ENCODE results near the gene CTXND2. TPM values are rescaled to one million over a fixed set of nuclear protein-coding genes. Genes with fewer than 3 reads are reported as not detected.
"Not testable (repeated sequence)": the region's sequence is repeated elsewhere in the genome, so short reads cannot be mapped to it uniquely, and the experiment has no call there.

Gene CTXND2
- not detected for polyA plus RNA-seq (ENCODE audit: insufficient read length)

DNA sequence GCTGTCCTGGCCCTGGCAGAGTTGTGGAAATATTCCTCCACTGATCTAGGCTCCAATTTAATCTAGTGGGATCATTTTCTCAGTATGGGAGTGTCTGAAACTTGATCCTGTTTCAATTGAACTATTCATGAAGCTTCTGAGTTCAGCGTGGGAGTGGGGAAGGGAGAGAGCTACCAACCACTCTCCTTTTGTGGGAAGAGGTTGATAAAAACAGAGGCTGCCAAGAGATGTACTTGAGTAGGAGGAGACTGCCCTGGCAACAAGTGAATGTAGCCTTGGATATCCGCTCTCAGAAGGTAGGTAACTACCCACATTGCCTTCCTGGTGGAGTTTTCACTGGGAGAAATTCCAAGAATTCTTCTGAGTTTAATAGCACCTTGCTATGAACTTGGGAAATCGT, at the start of gene CTXND2:
Gene CTXND2 (plus strand): TSS at position 119 of the 400 bp plus-strand sequence. CDS start 25,179 bp downstream, outside the sequence.
- DNase-seq (ENCODE audit: low read depth), result no peak

DNA sequence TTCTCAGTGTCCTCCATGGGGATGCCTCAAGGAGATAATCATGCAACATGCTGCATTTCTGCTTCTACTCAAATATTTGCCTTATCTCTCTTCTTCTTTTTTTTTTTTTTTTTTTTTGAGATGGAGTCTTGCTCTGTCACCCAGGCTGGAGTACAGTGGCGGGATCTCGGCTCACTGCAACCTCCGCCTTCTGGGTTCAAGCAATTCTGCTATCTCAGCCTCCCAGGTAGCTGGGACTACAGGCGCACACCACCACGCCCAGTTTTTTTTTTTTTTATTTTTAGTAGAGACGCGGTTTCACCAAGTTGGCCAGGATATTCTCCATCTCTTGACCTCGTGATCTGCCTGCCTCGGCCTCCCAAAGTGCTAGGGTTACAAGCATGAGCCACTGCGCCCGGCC, 46.1 kb upstream of the CTXND2 start:
- DNase-seq (ENCODE audit: low read depth), result not testable (repeated sequence)

DNA sequence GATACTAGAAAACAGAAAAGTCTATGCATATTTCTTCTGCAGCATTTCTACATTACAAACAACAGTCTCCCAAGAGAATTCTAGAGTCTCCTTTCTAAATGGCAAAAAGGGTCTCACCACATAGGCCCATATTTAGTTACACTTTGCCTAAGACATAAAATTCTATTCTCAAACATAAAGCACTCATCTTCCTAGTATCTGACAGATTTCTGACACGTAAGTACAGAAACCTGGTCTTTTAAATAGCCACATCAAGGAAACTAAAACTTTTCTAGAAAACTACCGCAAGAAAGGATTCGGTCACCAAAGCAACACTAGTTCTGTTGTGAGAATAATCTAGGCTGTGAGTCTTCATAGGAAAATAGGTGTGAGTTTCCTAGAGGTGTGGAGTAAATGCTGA, 45.3 kb upstream of the CTXND2 start:
- DNase-seq (ENCODE audit: low read depth), result no peak

DNA sequence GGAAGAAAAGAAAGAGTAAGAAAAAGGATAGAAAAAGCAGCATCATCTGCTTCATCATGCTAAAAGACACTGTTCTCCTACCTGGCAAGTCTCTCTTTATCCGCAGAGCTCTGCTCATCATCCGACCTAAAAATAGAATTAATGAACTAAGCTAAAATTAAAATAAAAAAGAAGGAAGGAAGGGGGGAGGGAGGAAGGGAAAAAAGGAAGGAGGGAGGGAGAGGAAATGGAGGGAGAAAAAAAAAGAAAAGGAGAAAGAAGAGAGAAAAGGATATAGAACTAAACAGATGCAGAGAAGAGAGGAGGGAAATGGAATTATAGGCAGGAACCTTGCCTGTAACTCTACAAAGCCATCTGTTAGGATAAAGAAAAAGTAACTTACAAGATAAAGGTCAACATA, 44.6 kb upstream of the CTXND2 start:
- no peak for DNase-seq (ENCODE audit: low read depth)

DNA sequence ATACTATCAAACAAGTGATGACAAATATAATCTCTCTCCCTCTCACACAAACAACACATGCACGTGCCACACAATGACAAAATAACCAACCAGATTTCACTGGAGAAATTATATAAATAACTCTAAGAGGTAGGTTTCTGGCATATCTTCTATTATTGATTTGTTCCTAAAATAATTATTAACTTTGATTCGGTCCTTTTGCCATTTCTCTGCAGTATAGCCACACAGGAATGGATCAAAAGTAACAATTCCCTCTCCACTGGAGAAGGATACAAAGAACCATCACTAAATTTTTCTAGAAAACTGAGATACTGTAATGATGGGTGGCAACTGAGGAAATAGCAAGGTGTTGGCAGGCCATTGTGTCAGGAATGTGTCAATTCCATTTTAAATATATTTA, 44.0 kb upstream of the CTXND2 start:
- no peak for DNase-seq (ENCODE audit: low read depth)

- DNase-seq (ENCODE audit: low read depth), result no peak
These were observed 43.5 kb upstream of the CTXND2 start for GRCh38 chr1:150843474-150843873.

DNA sequence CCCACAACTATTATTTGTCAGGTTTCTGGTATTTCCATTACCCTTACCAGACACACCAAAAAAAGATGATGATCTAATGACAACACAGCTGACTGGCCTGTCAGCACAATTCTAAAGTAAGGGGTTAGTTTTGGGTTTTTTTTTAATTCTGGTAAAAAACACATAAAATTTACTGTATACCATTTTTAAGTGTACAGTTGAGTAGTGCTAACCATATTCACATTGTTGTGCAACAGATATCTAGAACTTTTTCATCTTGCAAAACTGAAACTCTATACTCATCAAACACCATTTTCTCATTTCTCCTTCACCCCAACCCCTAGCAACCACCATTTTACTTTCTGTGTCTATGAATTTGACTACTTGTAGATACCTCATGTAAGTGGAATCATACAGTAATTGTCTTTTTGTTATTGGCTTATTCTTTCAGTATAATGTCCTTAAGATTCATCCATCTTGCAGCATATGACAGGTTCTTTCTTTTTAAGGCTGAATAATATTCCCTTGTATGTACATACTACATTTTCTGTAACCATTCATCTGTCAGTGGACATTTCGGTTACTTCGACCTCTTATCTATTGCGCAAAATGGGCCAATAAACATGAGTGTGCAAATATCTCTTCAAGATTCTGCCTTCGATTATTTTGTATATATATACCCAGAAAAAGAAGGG, 40.3 kb upstream of the CTXND2 start:
- no peak for DNase-seq (ENCODE audit: low read depth)

GRCh38 chr1:150850801-150851362, 36.1 kb upstream of the CTXND2 start:
- not testable (repeated sequence) for DNase-seq (ENCODE audit: low read depth)

- DNase-seq (ENCODE audit: low read depth), result not testable (repeated sequence)
These were observed 34.2 kb upstream of the CTXND2 start for GRCh38 chr1:150852734-150853133.

GRCh38 chr1:150863724-150864123, 23.2 kb upstream of the CTXND2 start:
- no peak for DNase-seq (ENCODE audit: low read depth)

DNA sequence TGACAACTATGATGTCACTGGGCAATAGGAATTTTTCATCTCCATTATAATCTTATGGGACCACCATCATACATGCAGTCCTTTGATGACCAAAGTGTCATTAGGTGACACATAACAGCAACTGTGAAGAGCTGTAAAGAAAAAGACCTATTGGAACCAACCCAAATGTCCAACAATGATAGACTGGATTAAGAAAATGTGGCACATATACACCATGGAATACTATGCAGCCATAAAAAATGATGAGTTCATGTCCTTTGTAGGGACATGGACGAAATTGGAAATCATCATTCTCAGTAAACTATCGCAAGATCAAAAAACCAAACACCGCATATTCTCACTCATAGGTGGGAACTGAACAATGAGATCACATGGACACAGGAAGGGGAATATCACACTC, 22.7 kb upstream of the CTXND2 start:
- DNase-seq (ENCODE audit: low read depth), result not testable (repeated sequence)

- DNase-seq (ENCODE audit: low read depth), result no peak
These were observed 17.3 kb upstream of the CTXND2 start for GRCh38 chr1:150869683-150870082.

DNA sequence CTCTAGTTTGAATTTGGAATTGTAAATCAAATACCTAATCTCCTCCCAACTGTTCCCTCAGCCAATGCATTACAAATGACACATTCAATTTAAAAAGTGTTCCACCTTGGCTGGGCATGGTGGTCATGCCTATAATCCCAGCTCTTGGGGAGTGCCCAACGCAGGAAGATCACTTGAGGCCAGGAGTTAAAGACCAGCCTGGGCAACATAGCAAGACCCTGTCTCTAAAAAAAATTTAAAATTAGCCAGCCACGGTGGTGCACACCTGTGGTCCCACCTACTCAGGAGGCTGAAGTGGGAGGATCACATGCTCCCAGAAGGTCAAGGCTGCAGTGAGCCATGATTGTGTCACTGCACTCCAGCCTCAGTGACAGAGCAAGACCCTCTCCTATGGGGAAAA, 14.4 kb upstream of the CTXND2 start:
- DNase-seq (ENCODE audit: low read depth), result no peak

GRCh38 chr1:150873521-150873920, 13.4 kb upstream of the CTXND2 start:
- DNase-seq (ENCODE audit: low read depth), result no peak

DNA sequence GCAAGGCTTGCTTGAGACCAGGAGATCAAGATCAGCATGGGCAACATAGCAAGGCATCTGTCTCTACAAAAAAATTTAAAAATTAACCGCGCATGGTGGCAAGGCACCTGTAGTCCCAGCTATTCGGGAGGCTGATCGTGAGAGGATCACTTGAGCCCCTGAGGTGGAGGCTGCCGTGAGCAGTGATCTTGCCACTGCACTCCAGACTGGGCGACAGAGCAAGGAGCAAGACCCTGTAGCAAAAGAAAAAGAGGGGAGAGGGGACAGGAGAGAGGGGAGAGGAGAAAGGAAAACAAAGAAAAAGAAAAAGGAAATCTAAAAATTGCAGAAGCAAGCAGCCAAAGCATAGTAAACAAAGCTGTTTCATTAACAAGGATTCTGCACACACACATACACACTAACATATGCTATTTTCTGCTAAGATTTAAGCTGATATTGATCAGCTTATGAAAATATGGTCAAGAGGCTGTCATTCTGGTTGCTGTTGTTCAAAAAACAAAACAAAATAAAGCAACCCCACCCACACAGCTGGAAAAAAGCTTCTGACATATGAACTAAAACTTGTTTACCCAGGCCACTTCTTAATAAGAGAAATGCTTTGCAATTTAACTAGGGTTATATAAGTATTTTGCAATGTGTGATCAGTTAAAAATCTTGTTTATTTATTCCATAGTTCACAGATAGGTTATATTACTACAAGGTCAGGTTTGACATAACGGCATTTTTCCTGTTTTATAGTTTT, 12.3 kb upstream of the CTXND2 start:
- no peak for DNase-seq (ENCODE audit: low read depth)

DNA sequence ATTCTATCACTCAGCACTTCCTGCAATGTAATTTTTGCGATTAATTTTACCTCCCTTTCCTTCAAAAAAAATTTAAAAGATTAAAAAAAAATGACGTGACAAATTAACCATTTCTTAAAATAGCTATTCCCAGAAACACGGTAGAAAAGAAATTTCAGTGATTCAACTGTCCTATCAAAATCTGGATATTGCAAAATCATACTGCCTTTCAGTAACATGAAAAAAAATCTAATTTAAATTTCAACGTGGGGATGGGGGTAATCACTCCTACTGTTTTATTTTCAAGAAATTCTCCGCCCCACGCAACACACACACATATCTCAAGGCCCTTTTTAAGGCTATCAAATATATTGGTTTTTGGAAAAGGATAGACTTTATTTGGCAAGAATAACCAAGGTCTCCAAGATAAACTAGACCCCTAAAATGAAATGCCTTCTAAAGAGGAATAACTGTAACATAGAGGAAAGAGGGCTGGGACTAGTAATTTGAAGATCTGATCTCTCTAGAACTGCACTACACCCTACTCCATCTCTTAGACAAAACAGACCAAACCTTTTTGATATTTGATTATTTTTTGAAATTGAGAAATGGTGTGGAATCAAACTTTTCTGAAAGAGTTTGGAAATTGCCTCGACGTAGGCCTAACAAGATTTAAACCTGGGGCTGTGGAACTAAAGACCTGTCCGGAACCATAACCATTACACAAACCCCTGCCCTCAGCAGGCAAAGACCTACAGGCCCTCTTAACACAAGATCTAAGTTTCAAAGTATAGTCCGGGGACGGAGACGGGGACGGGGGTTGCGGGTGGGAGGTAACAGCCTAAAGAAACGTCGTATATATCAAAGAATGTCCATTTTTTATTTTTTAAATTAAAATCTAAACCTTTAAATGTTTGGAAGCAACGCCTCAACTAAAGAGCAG, 11.5 kb upstream of the CTXND2 start:
- DNase-seq (ENCODE audit: low read depth), result no peak

- no peak for DNase-seq (ENCODE audit: low read depth)
These were observed 10.8 kb upstream of the CTXND2 start for GRCh38 chr1:150876119-150876454.

DNA sequence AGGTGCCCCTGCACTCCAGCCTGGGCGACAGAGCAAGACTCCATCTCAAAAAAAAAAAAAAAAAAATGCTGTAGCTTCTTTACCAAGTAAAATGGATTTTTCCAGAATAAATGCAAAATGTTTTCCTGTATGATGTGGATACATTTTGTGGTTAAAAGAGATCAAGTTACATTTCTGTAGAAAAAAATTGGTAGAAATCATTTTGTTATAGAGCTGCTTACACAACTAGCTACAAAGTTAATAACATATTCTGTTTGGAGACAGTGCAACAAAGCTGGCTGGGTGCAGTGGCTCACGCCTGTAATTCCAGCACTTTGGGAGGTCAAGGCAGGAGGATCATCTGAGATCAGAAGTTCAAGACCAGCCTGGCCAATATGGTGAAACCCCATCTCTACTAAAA, 8.0 kb upstream of the CTXND2 start:
- not testable (repeated sequence) for DNase-seq (ENCODE audit: low read depth)

DNA sequence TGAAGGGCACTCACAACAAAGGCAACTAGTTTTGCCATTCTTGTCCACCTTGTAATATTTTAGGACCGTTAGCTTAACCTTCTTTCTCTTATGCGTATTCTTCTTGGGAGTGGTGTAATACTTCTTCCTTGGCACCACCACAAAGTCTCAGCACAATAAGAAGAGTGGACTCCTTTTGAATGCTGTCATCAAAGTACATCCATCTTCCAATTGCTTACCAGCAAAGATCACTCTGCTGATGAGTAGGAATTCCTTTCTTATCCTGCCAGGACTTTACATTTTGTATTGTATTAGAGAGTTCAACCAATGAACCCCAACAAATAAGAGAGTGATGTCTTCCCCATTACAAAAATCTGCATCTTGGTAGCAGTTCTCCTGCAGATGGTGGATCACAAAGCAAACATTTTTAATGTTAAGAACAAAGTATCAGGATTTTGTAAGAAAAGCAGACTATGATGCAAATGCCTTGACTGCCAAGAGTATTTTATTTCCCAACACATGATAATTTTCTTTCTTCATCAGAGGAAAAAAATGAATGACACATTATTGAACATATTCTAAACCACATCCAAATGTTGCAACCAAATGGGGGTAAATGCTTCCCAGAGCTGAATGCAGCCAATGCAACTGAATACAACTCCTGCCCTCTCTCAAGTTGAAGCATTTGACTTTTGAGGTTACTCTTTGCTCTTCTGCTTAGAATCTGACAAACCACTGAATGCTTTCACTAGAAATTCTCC, 5.4 kb upstream of the CTXND2 start:
- no peak for DNase-seq (ENCODE audit: low read depth)

- DNase-seq (ENCODE audit: low read depth), result not testable (repeated sequence)
These were observed 3.8 kb upstream of the CTXND2 start for GRCh38 chr1:150883121-150883520.

GRCh38 chr1:150888727-150889126, 1.8 kb downstream of the CTXND2 start:
- no peak for DNase-seq (ENCODE audit: low read depth)
